ENCODE results near the gene USO1. TPM values are rescaled to one million over a fixed set of nuclear protein-coding genes. Genes with fewer than 3 reads are reported as not detected.

The USO1 gene
- total and polyA plus RNA-seq, 9 of the 15 experiments (the other 6 are each of a cell fraction or from before 2014, with no cell fraction given), result 19.3 to 97.8 (median 48.5) TPM

GRCh38 chr4:75834095-75834771 is 109.9 kb downstream of the USO1 start (continued):
- TF ChIP-seq ZNF347 (CRISPR knock-in tag; IDR thresholded peaks at IDR 0.05; ENCODE audit: low read depth) (no peak), HDAC8 (tag; IDR thresholded peaks at IDR 0.05) (peak; percentile 92), FOXJ3 (CRISPR knock-in tag; IDR thresholded peaks at IDR 0.05) (no peak), ZNF217 (CRISPR knock-in tag; IDR thresholded peaks at IDR 0.05) (no peak), CTCFL (IDR thresholded peaks at IDR 0.05; ENCODE audit: borderline replicate concordance, insufficient read depth, low read depth, low read length, poor library complexity, severe bottlenecking) (no peak), TAF9B (IDR thresholded peaks at IDR 0.05; ENCODE audit: partially characterized antibody) (no peak), CREB1 (IDR thresholded peaks at IDR 0.05) (no peak), CREB1 (CRISPR knock-in tag; IDR thresholded peaks at IDR 0.05) (no peak), SRF (CRISPR knock-in tag; IDR thresholded peaks at IDR 0.05) (no peak), SRSF7 (optimal IDR thresholded peaks at IDR 0.05; ENCODE audit: low read depth, low read length) (no peak), HDAC2 (IDR thresholded peaks at IDR 0.05) (no peak), HDGF (IDR thresholded peaks at IDR 0.05) (no peak), BRF1 (IDR thresholded peaks at IDR 0.05; ENCODE audit: borderline replicate concordance, extremely low read depth, insufficient read length) (no peak), ZBTB1 (CRISPR knock-in tag; IDR thresholded peaks at IDR 0.05; ENCODE audit: borderline replicate concordance, low read depth) (no peak), ZNF740 (CRISPR knock-in tag; IDR thresholded peaks at IDR 0.05) (no peak), ZNF740 (tag; IDR thresholded peaks at IDR 0.05) (peak in 1 of 2 experiments; percentile 93; a peak in 2 of 4 replicates), ZNF398 (CRISPR knock-in tag; IDR thresholded peaks at IDR 0.05) (no peak), SLC30A9 (CRISPR knock-in tag; IDR thresholded peaks at IDR 0.05) (no peak), TSC22D4 (tag; IDR thresholded peaks at IDR 0.05) (no peak), KLF13 (tag; IDR thresholded peaks at IDR 0.05; ENCODE audit: borderline replicate concordance, low read depth) (peak; percentile 61; the same call in 1 of the 2 replicates), EGR1 (conservative IDR thresholded peaks at IDR 0.05) (no peak), CREM (IDR thresholded peaks at IDR 0.05; ENCODE audit: low read depth) (no peak), TBL1XR1 (IDR thresholded peaks at IDR 0.05; ENCODE audit: low read length in 2 of 2) (no peak), SREBF1 (IDR thresholded peaks at IDR 0.05; ENCODE audit: borderline replicate concordance, low read depth, low read length) (no peak), ZNF121 (CRISPR knock-in tag; conservative IDR thresholded peaks at IDR 0.05) (no peak), PHF20 (IDR thresholded peaks at IDR 0.05; ENCODE audit: partially characterized antibody) (no peak)
